Non-pigmented ciliary epithelial cell (primary cell): Measurements from ENCODE around the gene ARL2.
"Not testable (repeated sequence)": the region's sequence is repeated elsewhere in the genome, so short reads cannot be mapped to it uniquely, and the experiment has no call there.

Experiments used
- DNase-seq: peaks from one replicate; pipeline ENCODE4 v3.0.0-alpha.2; 2010; ENCODE audit warnings: low read depth

The ARL2 gene

DNA sequence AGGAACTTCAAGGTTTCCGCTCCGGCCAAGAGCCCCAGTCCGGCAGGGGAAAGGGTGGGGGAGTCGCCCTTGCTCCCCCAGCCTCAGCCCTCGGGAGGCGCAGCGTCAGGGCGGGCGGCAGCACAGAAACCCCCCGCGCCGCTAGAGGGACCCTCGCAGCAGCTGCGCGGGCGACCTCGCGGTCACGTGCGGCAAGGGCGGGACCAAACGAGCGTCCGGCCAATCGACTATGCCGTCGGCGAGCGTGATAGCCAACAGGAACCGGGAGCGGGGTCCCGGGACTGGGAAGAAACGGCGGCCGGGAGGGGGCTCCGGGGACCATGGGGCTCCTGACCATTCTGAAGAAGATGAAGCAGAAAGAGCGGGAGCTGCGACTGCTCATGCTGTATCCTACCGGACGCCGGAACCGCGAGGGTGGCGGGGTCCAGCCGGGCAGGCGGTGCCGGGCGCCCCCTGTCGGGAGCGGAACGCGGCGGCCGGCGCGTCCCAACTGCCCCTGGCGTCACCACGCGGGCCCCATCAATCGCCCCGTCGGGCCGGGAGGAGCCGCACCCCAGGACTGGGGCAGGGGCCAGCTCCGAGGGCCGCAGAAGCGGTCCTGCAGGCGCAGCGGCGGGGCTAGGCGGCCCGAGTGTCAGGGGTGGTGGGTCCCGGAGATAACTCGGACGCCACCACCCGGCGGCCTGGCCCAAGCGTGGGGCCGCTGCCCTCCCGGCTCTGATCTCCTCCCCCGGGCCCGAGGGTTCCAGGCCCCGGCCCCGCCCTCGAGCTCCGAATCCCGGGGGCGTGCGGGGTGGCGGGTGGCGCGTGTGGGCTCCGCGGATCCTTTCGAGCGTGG, at the start of gene ARL2:
ARL2 (plus strand) TSS at position 273 of the 838 bp plus-strand sequence; CDS start at position 321, 48 bp downstream.
- no peak for DNase-seq

DNA sequence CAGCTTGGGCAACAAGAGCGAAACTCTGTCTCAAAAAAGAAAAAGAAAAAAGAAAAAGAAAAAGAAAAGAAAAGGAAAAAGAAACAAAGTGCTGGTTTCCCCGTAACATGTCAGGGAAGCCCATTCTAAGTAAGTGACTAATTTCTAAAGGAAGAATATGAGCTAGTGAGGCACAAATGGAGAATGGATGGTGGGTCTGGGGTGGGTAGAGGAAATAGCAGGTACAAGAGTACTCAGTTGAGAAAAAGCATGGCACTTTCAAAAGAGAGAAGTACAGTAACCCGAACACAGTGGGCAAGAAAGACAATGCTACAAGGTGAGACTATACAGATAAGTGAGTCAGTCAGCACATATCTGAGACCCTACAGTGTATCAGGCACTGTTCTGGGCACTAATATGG, 46.6 kb upstream of the ARL2 start:
- DNase-seq: no peak

DNA sequence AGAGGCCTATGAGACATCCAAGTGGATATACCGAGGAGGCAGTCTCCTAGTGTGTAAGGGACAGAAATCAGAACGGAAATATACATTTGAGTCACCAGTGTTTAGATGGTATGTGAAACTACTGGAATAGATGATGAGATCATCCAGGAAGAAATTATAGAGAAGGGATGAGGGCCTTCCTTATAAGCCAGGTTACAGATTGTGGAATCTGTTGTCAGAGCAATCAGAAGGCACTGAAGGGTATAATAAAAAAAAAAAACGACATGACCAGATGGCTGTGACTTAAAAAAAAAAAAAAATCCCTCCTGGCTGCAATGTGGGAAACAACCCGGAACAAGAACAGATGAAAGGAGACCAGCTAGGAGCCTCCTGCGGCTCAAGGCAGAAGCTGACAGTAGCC, 44.8 kb upstream of the ARL2 start:
- no peak for DNase-seq

DNA sequence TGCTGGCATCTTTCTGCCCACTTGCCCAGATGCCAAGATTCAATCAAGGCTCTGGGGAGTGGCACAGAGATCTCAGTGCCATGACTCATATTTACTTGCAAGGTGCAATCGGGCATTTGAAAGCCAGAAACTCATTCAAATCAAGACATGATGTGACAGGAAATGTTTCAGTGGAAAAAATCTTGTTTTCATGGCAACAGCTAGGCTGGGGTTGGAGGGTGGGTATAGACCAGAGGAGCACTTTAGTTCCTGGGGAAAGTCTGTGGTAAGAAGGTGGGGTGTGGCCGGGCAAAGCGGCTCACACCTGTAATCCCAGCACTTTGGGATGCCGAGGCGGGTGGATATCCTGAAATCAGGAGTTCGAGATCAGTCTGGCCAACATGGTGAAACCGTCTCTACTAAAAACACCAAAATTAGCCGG, 43.2 kb upstream of the ARL2 start:
- DNase-seq: no peak

DNA sequence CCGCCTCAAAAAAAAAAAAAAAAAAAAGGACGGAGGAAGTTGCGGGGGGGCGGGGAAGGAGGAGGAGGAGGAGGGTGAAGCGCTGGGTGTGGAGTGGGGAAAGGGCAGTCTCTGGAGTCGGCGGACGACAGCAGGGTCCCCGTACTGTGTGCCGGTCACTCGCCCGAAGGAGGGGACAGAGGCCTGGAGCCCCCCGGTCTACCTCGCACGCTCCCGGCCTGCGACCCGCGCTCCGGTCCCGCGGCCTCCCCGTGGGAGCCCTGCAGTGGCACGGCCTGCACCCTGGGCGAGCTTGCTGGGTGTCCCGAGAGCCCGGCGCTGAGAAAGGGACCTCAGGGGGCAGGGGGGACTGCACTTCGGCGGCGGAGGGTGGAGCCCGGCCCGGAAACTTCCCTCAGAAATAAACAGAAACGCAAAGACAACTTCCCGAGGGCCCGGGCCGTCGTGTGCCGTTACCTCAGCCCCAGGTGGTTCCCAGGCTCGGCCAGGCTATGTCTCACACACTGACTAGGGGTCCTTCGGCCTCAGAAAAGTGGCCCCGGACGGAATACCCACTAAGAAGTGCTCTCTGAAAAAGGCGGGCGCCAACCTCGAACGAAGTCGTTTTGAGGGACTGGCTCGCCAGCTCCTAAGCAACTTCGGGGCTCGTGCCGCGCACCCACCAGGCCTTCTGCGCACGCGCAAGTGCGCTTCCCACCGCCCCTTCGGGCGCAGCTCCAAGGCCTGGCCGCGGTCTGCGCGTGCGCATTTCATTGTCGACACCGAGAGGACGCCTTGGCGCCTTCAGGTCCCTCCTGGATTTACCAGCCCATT, 42.3 kb upstream of the ARL2 start, which contains the start of gene MAJIN:
MAJIN (minus strand) TSS at position 688 of the 813 bp plus-strand sequence. CDS start 12,703 bp downstream, outside the sequence.
- peak; percentile 15 for DNase-seq

DNA sequence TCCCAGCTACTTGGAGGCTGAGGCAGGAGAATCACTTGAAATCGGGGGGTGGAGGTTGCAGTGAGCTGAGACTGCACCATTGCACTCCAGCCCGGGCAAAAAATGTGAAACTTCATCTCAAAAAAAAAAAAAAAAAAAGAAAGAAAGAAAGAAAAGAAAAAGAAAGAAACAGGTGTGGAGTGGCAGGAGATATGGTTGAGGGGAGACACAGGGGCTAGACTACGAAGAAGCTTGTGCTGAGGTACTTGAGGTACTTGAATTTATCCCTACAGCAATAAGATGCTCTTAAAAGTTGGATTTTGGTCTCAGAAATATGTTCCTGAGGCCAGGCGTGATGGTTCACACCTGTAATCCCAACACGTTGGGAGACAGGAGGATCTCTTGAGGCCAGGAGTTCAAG, 39.8 kb upstream of the ARL2 start:
- no peak for DNase-seq

DNA sequence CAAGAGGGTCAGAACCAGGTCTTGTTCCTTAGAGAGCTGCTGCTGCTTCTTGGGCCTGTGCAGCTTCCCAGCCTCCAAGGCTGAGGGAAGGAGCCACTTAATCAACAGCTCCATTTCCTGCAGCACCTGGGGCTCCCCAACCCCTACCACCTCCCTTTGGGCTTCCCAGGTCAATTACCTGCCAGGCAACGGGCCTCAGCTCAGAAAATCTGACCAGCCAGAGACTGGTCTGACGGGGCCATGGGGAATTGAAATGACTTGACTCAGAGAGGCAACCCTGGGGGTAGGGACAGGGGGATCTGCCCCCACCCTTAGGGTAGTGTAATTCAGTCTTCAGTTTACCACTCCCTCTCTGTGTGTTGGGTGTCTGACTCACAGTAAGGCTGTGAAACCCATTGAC, 37.3 kb upstream of the ARL2 start:
- no peak for DNase-seq

DNA sequence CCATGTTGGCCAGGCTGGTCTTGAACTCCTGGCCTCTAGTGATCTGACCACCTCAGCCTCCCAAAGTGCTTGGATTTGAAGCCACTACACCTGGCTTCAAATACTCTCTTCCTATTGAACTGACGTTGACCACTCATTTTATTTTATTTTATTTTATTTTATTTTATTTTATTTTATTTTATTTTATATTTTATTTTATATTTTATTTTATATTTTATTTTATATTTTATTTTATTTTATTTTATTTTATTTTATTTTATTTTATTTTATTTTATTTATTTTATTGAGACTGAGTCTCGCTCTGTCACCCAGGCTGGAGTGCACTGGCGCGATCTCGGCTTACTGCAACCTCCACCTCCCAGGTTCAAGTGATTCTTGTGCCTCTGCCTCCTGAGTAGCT, 30.6 kb upstream of the ARL2 start:
- DNase-seq: not testable (repeated sequence)

DNA sequence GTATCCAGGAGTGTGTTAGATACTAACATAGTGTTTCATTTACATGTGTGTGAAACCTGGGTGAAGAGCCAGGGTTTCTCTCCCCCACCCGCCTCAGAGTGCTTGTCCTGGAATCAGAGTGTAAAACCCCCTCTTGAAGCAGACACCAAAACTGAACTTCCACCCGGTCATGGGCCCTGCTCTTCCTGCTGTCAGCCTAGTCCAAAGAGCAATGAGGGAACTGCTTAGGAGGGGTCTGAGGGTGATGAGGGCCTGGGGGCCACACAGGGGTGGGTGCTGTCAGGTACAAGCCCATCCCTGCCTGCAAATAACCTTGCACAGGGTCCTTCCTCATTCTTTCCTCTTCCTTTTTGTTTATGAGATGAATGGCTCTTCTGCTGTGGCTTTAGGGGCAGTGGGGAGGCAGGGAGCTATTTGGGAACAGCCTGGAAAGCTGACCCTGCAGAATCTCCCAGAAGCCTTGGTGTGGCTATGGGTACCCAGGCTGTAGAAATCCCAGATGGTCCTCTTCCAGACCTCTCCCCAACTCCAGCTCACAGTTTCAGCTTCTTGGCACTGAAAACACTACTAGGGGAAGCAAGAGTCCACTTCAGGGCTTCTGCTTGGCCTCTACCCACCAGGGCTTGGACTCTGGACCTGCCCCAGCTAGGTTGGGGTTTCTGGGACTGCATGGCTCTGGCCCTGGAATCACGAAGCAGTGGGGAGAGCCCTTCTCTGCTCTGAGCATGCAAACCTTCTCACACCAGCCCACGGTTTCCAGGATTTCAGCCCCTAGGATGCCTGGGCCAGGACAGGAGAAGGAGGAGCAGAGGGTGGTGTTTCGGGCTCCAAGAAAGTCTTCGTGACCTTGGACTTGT, 25.7 kb upstream of the ARL2 start:
- DNase-seq: no peak

DNA sequence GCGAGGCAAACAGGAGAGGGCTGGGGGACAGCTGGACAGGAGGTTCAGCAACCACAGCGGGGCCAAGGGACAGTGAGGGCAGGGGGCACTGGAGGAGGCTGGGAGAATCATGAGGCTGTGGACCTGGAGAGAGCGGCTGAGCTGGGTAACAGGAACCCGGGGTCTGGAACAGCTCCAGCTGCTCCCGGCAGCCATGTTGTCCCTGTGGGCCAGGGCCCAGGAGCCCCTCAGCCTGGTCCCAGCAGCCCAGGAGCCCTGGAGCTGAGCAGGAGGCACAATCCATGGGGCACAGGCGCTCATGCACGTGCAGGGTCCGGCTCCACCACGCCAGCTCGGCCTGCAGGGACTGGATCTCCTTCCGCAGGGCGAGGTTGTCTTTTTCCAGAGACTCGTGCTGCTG, 24.5 kb upstream of the ARL2 start:
- DNase-seq: no peak

DNA sequence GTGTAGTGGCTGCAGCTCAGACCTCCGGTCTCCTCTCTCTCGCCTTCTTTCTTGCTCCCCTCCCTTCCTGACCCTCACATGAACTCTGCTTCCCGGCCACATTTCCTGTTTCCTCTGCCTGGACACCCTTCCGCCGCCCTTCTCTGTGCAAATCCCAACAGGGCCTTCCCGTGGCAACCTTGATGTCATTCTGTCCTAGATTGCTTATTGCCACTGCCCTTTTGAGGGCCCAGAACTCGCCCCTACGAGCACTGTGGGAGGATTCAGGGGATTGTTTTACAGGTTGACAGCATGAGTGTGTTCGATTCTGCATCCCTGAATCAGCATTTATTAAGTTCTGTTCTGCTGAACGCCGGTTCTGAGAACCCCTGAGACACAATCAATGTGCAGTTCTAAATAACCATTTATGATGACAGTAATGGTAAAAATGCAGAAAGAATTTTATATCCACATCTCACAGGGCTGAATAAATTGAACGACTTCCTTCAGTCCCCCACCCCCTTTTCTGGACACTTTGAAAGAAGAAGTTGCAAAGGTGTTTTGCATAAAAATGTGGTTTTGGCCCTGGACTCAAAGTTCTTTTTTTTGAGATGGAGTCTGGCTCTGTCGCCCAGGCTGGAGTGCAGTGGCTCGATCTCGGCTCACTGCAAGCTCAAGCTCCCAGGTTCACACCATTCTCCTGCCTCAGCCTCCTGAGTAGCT, 23.6 kb upstream of the ARL2 start:
- DNase-seq: no peak

DNA sequence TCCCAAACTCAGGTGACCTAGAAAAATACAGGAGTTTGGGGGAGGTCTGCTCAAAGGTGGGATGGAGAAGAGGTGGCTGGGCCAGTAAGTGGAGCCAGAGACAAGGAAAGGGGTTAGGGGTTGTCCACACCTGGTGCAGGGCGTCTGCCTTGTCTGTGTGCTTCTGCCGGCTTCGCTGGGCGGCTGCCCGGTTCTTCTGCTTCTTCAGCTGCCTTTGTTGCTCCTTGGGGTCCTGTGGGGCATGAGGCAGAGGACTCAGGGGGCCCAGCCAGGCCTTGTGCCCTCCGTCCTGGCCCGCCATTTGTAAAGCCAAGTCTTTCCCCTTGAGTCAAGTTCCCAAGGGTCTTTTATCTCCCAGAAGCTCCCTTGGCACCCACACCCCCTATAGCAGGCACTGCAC, 19.6 kb upstream of the ARL2 start:
- DNase-seq: no peak

DNA sequence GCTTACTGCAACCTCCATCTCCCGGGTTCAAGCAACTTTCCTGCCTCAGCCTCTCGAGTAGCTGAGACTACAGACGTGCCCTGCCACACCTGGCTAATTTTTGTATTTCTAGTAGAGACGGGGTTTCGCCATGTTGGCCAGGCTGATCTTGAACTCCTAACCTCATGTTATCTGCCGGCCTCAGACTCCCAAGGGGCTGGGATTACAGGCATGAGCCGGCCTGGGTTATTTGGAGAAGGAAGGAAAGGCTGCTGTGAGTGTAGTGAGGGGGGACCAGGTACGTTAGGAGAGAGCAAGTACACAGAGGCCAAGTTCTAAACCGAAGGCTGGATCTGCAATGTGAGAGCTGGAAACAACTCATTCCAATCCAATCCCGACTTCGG, 17.6 kb upstream of the ARL2 start:
- no peak for DNase-seq

DNA sequence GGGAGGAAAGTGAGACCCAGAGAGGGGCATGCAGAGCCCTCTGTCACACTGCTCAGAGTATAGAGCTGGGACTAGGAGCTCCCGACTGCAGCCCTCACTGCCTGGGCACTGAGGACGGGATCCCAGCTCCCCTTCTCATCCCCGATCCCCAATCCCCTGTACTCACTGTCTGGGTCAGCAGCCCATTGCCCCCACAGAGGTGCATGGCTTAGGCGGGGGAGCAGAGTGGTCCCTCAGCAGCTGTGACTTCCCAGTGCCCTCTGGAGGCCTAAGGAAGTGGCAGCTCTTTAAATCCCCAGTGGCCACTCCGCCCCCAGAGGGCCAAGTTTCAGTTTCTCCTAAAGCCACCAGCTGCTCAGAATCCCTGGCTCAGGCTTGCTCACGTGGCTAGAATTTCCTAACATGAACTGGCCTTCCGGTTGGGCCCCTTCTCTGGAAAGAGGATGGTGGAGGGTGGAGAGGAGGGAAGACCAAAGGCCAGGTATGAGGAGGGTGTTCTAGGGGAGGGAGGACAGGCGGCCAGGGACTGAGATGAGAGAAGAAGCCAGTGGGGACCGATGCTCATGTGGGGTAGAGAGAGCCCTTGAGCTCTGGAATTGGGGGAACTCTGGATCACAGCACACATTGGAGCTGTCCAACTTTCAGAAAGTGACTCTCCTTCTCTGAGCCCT, 17.1 kb upstream of the ARL2 start, which contains the start of gene BATF2:
BATF2 (minus strand) TSS at position 262 of the 671 bp plus-strand sequence; CDS start at position 205, 57 bp downstream.
- DNase-seq: no peak

DNA sequence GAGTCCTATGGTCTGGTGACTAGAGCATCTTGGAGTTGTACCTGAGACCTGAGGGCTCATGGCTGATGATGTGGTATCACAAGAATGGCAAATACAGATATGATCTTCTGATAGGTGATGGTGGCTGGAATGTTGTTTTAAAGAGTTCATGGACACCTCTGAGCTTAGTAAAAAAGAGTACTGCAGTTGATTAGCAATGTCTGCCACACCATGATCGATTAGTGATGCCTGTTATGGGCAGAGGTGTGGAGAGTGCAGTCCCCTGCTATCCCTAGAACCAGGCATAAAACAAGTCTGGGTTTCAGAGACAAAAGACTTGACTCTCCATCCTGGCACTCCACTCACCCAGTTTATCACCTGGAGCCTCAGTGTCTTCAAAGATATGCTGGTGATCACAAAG, 15.8 kb upstream of the ARL2 start:
- no peak for DNase-seq

DNA sequence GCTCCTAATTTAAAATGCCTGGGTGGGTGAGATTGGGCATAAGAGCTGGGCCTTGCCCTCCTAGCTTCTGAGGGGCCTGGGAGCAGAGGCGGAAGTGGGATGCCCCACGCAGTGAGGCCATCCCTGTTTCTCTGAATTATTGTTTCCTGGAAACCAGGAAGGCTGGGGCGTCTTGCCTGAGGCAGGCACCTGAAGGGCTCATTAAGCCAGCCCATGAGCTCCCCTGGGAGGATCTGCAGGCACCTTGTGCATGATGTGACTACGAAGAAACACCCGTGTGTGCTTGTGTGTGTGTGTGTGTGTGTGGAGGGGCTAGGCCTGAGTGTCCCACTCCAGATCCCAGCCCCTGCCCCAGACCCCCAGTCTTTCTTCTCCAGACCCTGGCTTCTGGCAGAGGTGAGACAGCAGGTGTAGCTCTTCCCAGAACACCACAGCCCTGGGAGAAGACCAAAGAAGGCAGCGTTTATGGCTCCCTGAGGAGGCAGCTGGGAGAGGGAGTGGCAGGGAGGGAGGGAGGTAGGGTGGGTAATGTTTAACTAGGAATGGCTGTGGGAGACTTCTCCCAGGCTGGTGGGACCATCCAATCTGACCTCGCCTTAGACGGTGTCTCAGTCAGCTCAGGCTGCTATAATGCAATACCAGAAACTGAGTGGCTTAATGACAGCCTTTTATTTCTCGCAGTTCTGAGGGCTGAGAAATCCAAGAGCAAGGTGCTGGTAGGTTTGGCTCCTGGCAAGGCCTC, 15.1 kb upstream of the ARL2 start:
- DNase-seq: no peak

DNA sequence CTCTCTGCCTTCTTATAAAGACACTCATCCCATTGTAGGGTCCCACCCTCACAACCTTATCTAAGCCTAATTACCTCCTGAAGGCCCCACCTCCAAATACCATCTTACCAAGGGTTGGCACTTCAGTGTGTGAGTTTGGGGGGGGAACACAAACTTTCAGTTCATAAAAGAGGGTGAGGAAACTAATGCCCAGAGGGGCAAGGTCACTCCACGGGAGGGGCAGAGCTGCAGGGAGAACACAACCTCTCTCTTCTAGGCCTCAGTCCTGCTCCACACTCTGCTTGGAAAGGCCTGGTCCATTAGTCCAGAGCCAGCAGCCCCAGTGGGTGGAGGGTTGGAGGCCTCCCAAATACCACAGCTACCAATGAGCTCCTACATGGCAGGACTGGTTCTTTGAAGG, 14.5 kb upstream of the ARL2 start:
- DNase-seq: no peak

DNA sequence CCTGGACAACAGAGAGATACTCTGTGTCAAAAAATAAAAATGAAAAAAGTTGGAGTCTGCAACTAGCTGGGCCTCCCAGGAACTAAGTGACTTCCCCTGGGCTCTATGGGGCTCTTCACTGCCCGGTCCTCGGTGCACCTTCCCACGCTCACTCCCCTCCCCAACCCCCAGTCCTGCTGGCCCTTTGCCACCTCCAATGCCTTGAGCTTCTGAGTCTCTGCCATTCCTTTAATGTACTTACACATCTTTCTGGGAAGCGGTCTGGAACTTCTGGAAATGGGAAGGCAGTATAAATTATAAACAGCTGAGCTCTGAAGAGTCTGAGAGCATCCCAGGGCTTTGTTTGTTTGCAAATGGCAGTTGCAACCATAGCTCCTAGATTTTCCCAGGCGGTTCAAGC, 11.3 kb upstream of the ARL2 start:
- no peak for DNase-seq

DNA sequence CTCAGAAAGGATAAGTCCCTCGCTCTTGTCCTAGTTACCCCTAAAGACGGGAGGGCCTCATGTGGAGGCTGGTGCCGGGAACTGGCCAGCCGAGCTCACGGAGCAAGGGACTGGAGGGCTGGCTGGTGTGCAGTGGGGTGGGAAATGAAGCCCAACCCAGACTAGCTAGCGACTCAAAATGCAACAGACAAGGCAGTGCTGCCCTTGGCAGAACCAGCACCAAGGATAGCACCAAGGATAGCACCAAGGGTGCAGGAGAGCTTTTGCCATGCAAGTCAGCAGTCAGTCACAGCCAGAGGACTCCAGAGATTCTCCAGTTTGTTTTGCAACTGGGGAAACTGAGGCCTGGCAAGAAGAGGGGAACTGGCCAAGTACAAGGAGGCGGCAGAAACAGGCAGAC, 10.7 kb upstream of the ARL2 start:
- no peak for DNase-seq

DNA sequence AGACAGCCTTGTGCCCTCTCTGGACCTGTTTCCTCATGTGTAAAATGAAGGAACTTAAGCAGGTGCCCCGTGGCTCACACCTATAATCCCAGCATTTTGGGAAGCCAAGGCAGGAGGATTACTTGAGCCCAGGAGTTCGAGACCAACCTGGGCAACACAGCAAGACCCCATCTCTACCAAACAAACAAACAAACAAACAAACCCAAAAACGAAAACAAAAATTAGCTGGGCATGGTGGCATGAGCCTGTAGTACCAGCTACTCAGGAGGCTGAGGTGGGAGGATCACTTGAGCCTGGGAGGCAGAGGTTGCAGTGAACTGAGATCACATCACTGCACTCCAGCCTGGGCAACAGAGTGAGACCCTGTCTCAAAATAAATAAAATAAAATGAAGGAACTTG, 10.0 kb upstream of the ARL2 start:
- DNase-seq: not testable (repeated sequence)
